Fibroblast of pulmonary artery (primary cell): ENCODE measurements around the gene PPIL4.

ENCODE experiments used
- DNase-seq: peaks from one replicate; pipeline ENCODE4 v3.0.0-alpha.2; 2010; ENCODE audit warnings: low read depth
- H3K4me3 ChIP-seq: replicated peaks from 2 replicates; pipeline ENCODE4 v1.5.1; 2011; ENCODE audit warnings: low read depth, mild to moderate bottlenecking, control low read depth, low read length, moderate library complexity
- TF ChIP-seq, protein P1 (sequence below): IDR thresholded peaks from 2 replicates; pipeline ENCODE4 v1.5.1; 2011; ENCODE audit warnings: mild to moderate bottlenecking, control low read depth, low read length, inconsistent platforms; ENCODE audit errors: missing control alignments

The PPIL4 gene

DNA sequence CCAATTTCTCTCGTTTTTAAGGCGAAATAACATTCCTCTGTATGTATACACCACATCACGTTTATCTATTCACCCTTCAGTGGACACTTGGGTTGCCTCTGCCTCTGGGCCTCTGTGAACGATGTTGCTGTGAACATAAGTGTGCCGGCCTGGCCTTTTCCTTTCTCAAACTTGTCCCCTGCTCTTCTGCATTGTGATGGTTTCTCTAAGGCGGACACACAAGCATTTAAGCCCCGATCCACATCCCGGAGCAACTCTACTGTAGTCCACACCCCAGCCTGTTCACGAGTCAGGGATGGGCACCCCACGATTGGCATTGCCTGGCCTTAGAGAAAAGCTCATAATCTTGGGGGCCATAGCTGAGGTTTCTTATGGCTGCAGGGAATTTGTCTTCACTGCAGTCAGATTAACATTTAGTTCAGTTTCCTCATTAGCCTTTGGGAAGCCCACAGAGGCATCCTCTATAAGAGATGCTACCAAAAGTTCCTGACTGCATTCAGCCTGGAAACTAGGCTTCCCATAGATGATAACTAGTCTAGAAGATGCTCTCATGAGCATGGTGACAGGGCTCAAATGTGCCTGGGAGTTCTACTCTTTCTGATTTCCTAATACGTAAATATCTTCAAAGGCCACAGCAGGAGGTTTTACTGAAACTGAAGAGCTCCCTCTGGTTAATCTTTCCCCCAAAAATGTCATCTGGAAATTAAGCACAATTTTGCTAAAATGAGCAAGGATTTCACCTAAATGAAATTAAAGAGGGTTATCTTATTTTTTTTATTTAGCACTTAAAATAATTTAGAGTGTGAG lies 61.8 kb downstream of the PPIL4 start:
- no peak for DNase-seq
- TF ChIP-seq, protein P1, sequence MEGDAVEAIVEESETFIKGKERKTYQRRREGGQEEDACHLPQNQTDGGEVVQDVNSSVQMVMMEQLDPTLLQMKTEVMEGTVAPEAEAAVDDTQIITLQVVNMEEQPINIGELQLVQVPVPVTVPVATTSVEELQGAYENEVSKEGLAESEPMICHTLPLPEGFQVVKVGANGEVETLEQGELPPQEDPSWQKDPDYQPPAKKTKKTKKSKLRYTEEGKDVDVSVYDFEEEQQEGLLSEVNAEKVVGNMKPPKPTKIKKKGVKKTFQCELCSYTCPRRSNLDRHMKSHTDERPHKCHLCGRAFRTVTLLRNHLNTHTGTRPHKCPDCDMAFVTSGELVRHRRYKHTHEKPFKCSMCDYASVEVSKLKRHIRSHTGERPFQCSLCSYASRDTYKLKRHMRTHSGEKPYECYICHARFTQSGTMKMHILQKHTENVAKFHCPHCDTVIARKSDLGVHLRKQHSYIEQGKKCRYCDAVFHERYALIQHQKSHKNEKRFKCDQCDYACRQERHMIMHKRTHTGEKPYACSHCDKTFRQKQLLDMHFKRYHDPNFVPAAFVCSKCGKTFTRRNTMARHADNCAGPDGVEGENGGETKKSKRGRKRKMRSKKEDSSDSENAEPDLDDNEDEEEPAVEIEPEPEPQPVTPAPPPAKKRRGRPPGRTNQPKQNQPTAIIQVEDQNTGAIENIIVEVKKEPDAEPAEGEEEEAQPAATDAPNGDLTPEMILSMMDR: no peak
- no peak overlapping the region for H3K4me3 ChIP-seq

DNA sequence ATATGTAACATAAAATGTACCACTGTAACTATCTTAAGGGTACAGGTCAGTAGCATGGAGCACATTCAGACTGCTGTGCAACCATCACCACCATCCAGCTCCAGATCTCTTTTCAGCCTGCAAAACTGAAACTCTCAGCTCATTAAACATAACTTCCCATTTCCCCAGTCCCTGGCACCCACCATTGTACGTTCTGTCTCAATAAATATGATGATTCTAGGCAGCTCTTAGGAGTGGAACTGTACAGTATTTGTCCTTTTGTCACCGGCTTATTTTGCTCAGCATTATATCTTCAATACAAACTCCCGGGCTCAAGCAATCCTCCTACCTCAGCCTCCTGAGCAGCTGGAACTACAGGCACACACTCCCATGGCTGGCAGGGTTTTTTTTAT lies 62.5 kb downstream of the PPIL4 start:
- DNase-seq: no peak
- H3K4me3 ChIP-seq: no peak overlapping the region
- TF ChIP-seq, protein P1: no peak

GRCh38 chr6:149482545-149483333 lies 63.1 kb downstream of the PPIL4 start:
- no peak overlapping the region for H3K4me3 ChIP-seq
- TF ChIP-seq, protein P1: no peak
- no peak for DNase-seq

- H3K4me3 ChIP-seq: no peak overlapping the region
- no peak for DNase-seq
- TF ChIP-seq, protein P1: no peak
Measured at GRCh38 chr6:149480502-149481280, 65.2 kb downstream of the PPIL4 start.

GRCh38 chr6:149478631-149479314 lies 67.1 kb downstream of the PPIL4 start:
- H3K4me3 ChIP-seq: no peak overlapping the region
- DNase-seq: no peak
- TF ChIP-seq, protein P1: no peak

DNA sequence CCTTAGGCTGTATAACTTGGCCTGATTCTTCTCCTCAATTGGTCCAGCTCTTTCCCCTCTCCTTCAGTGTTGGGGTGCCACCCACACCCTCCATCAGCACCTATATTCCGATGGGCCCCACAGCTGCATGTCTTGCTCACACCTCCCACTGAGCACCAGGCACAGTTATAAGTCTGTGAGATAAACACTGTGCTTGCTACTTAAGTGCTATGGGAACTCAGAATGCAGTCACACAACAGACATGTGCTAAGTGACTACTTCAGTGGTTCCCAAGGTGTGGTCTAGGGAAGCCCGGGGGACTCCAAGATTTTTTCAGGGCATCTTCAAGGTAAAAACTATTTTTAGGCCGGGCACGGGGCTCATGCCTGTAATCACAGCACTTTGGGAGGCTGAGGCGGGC lies 68.3 kb downstream of the PPIL4 start:
- DNase-seq: no peak
- TF ChIP-seq, protein P1: no peak
- no peak overlapping the region for H3K4me3 ChIP-seq
